Cardiac muscle cell (in vitro differentiated cells and primary cell): ENCODE data around the gene BCKDHA. TPM values are rescaled to one million over a fixed set of nuclear protein-coding genes. Genes with fewer than 3 reads are reported as not detected.

Experiments
- DNase-seq, 2 donors: peaks; one replicate each; pipeline versions ENCODE4 v3.0.0 to v3.0.0-alpha.2; 2010 to 2017; ENCODE audit warnings: low read depth in 1 of 2, low spot score in 1 of 2
- H3K27ac ChIP-seq: fragments of 200-600 bp; sonication (generic); 2 replicates; pipeline ENCODE4 v1.5.1; 2016
- H3K27me3 ChIP-seq: fragments of 200-600 bp; sonication (generic); 2 replicates; pipeline ENCODE4 v1.6.0; 2016; ENCODE audit warnings: control low read depth
- H3K36me3 ChIP-seq: fragments of 200-600 bp; sonication (generic); 2 replicates; pipeline ENCODE4 v1.5.1; 2016; ENCODE audit warnings: control low read depth
- H3K4me1 ChIP-seq: fragments of 200-600 bp; sonication (generic); 2 replicates; pipeline ENCODE4 v1.8.1; 2017; ENCODE audit warnings: low read depth, mild to moderate bottlenecking, mixed run types
- H3K4me3 ChIP-seq: fragments of 200-600 bp; sonication (generic); 2 replicates; pipeline ENCODE4 v1.5.1; 2016; ENCODE audit warnings: mild to moderate bottlenecking
- H3K9me3 ChIP-seq: fragments of 200-600 bp; sonication (generic); 2 replicates; pipeline ENCODE4 v1.5.1; 2017; ENCODE audit warnings: low read depth, mild to moderate bottlenecking, control low read depth
- polyA plus RNA-seq: library from polyadenylated mRNA; unstranded; fragments of >200 nt; fragmentation: Nextera tagmentation; extraction: Ambion mirVana; gene quantifications from 2 replicates; pipeline ENCODE4 v1.2.1, GENCODE V29; 2016
- total RNA-seq: library from RNA; depleted of rRNA; stranded (reverse); fragments of >200 nt; gene quantifications from 2 replicates; pipeline ENCODE4 v1.2.3, GENCODE V29; 2016
- TF ChIP-seq, protein P1 (sequence below): IDR thresholded peaks from 2 replicates; pipeline ENCODE4 v1.5.1; 2012; ENCODE audit warnings: low read depth, mild to moderate bottlenecking, low read length

Gene BCKDHA
- total and polyA plus RNA-seq, 2 experiments from 2014 or later = 151 to 166 TPM

DNA sequence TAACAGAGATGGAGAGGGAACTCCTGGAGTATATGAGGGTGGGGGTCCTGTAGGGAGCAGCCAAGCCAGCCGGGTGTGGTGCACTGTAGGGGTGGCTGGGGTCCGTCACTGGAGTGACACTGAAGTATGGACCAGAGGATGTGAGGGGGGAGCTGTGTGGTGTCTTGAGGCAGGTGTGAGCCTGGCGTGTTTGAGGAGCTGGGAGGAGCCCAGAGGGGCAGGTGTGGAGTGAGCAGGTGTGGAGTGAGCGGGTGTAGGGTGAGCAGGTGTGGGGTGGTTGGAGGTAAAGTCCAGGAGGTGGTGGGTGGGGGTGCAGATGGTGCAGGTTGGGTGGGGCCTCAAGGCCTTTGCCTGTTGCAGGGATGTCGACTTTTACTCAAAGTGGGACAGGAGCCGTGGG is 23.7 kb downstream of the BCKDHA start:
- Histone ChIP-seq H3K9me3 (no peaks in the 10 kb centered on the region), H3K4me3 (no peak overlapping the region), H3K27ac (no peak overlapping the region), H3K4me1 (peaks cover 3% of the 10 kb centered on the region), H3K36me3 (peaks cover 22% of the 10 kb centered on the region), H3K27me3 (no peaks in the 10 kb centered on the region)
- no peak for DNase-seq
- TF ChIP-seq, protein P1, sequence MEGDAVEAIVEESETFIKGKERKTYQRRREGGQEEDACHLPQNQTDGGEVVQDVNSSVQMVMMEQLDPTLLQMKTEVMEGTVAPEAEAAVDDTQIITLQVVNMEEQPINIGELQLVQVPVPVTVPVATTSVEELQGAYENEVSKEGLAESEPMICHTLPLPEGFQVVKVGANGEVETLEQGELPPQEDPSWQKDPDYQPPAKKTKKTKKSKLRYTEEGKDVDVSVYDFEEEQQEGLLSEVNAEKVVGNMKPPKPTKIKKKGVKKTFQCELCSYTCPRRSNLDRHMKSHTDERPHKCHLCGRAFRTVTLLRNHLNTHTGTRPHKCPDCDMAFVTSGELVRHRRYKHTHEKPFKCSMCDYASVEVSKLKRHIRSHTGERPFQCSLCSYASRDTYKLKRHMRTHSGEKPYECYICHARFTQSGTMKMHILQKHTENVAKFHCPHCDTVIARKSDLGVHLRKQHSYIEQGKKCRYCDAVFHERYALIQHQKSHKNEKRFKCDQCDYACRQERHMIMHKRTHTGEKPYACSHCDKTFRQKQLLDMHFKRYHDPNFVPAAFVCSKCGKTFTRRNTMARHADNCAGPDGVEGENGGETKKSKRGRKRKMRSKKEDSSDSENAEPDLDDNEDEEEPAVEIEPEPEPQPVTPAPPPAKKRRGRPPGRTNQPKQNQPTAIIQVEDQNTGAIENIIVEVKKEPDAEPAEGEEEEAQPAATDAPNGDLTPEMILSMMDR = no peak

DNA sequence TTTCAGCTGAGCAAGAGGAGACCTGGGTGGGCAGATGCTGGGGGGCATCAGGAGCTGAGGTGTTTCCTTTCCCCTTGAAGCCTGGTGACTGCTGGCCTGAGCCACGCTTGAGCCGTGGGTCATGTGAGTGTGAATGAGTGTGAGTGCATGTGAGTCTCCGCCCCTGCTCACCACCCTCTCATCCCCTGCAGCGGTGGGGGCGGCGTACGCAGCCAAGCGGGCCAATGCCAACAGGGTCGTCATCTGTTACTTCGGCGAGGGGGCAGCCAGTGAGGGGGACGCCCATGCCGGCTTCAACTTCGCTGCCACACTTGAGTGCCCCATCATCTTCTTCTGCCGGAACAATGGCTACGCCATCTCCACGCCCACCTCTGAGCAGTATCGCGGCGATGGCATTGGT is 24.4 kb downstream of the BCKDHA start:
- Histone ChIP-seq H3K9me3 (no peaks in the 10 kb centered on the region), H3K4me3 (no peak overlapping the region), H3K36me3 (peaks cover 22% of the 10 kb centered on the region), H3K27ac (no peak overlapping the region), H3K27me3 (no peaks in the 10 kb centered on the region), H3K4me1 (peaks cover 10% of the 10 kb centered on the region)
- DNase-seq = no peak
- TF ChIP-seq, protein P1 = no peak

DNA sequence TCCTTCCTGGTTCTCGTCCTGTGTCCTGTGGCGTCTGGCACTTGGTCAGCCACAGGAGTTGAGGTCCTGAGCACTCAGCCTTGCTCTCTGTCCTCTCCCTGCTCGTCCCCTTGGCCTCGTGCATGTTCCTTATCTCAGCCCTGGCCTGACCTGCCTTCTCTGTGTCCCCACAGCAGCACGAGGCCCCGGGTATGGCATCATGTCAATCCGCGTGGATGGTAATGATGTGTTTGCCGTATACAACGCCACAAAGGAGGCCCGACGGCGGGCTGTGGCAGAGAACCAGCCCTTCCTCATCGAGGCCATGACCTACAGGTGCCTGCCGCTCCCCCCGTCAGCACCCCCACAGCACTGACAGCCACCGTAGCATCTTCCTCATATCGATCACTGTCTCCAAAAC is 24.8 kb downstream of the BCKDHA start:
- TF ChIP-seq, protein P1 = no peak
- no peak for DNase-seq
- Histone ChIP-seq H3K4me3 (no peak overlapping the region), H3K4me1 (peaks cover 12% of the 10 kb centered on the region), H3K27me3 (no peaks in the 10 kb centered on the region), H3K27ac (no peak overlapping the region), H3K9me3 (no peaks in the 10 kb centered on the region), H3K36me3 (peaks cover 22% of the 10 kb centered on the region)

DNA sequence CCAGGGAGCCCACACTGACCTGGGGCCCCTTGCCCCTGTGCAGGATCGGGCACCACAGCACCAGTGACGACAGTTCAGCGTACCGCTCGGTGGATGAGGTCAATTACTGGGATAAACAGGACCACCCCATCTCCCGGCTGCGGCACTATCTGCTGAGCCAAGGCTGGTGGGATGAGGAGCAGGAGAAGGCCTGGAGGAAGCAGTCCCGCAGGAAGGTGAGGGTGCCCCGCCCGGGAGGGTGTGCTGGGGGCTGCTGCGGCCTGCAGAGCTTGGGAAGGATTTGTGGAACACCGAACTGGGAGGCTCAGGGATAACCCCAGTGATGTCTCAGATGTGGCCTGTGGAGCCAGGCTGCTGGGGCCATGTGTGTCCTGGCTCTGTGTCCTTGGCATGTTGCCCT is 25.3 kb downstream of the BCKDHA start:
- no peak overlapping the region for H3K27ac ChIP-seq
- H3K36me3 ChIP-seq = peaks cover 22% of the 10 kb centered on the region
- H3K9me3 ChIP-seq = no peaks in the 10 kb centered on the region
- TF ChIP-seq, protein P1 = no peak
- DNase-seq = no peak
- peaks cover 17% of the 10 kb centered on the region for H3K4me1 ChIP-seq
- H3K27me3 ChIP-seq = no peaks in the 10 kb centered on the region
- no peak overlapping the region for H3K4me3 ChIP-seq

DNA sequence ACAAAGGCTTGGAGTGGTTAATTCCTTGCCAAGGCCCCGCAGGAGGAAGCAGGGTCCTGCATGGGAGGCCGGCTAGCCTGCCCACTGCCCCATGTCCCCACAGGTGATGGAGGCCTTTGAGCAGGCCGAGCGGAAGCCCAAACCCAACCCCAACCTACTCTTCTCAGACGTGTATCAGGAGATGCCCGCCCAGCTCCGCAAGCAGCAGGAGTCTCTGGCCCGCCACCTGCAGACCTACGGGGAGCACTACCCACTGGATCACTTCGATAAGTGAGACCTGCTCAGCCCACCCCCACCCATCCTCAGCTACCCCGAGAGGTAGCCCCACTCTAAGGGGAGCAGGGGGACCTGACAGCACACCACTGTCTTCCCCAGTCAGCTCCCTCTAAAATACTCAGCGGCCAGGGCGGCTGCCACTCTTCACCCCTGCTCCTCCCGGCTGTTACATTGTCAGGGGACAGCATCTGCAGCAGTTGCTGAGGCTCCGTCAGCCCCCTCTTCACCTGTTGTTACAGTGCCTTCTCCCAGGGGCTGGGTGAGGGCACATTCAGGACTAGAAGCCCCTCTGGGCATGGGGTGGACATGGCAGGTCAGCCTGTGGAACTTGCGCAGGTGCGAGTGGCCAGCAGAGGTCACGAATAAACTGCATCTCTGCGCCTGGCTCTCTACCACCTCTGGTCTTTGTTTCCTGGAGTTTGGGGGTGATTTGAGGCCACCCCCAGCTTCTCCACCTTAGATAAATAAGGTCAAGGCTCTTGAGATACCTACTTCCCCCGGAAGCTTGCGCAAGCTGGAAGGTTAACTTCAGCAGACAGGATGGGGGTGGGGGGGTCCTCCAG is 26.9 kb downstream of the BCKDHA start:
- no peak overlapping the region for H3K27ac ChIP-seq
- H3K4me1 ChIP-seq = peaks cover 24% of the 10 kb centered on the region
- peaks cover 13% of the 10 kb centered on the region for H3K36me3 ChIP-seq
- no peak for DNase-seq
- no peaks in the 10 kb centered on the region for H3K9me3 ChIP-seq
- TF ChIP-seq, protein P1 = no peak
- no peak overlapping the region for H3K4me3 ChIP-seq
- no peaks in the 10 kb centered on the region for H3K27me3 ChIP-seq
